Neutrophil (primary cell): ENCODE results near the gene AP3B1.

Experiments used
- H3K27ac ChIP-seq: fragments of 200-600 bp; sonication (generic); 2 replicates; pipeline ENCODE4 v1.5.1; 2016; ENCODE audit warnings: mild to moderate bottlenecking, moderate library complexity
- H3K27me3 ChIP-seq: fragments of 200-600 bp; sonication (generic); 2 replicates; pipeline ENCODE4 v1.6.0; 2016; ENCODE audit warnings: mild to moderate bottlenecking
- H3K36me3 ChIP-seq: fragments of 200-600 bp; sonication (generic); 2 replicates; pipeline ENCODE4 v1.5.1; 2017
- H3K4me1 ChIP-seq, 2 experiments: fragments of 200-600 bp in 1 of 2; sonication (generic) in 1 of 2; 1 replicate in 1 of 2; 2 replicates in 1 of 2; pipeline versions ENCODE4 v1.5.1 to v1.6.1; 2013 to 2016; ENCODE audit warnings: low read depth in 1 of 2, low read length in 1 of 2, mild to moderate bottlenecking in 1 of 2, moderate library complexity in 1 of 2; ENCODE audit not compliant: control insufficient read depth in 1 of 2, insufficient read depth in 1 of 2
- H3K4me3 ChIP-seq, 2 experiments: fragments of 200-600 bp in 1 of 2; sonication (generic) in 1 of 2; 1 replicate in 1 of 2; 2 replicates in 1 of 2; pipeline ENCODE4 v1.5.1; 2013 to 2016; ENCODE audit warnings: low read depth in 1 of 2, low read length in 1 of 2, mild to moderate bottlenecking in 1 of 2, moderate library complexity in 1 of 2
- H3K9me3 ChIP-seq: fragments of 200-600 bp; sonication (generic); 2 replicates; pipeline ENCODE4 v1.5.1; 2016
- CTCF ChIP-seq: fragments of 200-600 bp; sonication (generic); IDR thresholded peaks from 2 replicates; pipeline ENCODE4 v1.5.1; 2016; ENCODE audit warnings: antibody characterized with exemption

The AP3B1 gene

GRCh38 chr5:78273436-78273835, 21.1 kb downstream of the AP3B1 start:
- H3K27me3 ChIP-seq, result no peaks in the 10 kb centered on the region
- H3K9me3 ChIP-seq, result no peaks in the 10 kb centered on the region
- no peak for TF ChIP-seq CTCF
- H3K27ac ChIP-seq, result no peak overlapping the region
- H3K4me3 ChIP-seq, result no peak overlapping the region
- no peaks in the 10 kb centered on the region for H3K36me3 ChIP-seq
- peaks cover 6 to 7% of the 10 kb centered on the region in 2 experiments for H3K4me1 ChIP-seq

DNA sequence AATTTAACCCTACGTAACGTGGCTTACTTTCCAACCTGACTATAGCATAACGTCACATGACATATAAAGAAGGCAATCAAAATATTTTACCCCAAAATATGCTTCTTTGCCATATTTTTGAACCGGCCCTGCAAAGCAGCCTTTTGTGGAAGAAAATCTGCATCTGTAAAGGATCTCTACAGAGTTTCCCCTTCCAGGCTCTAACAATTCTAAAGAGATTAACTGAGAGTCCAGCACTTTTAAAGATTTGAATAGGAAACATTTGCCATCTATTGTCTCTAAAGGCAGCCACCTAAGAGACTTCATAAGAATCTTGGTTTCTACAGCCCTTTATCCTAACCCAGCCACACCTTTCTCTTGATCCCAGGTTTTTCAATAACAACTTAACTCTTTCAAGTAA, 22.7 kb downstream of the AP3B1 start:
- H3K27ac ChIP-seq, result no peak overlapping the region
- H3K36me3 ChIP-seq, result no peaks in the 10 kb centered on the region
- TF ChIP-seq CTCF, result no peak

DNA sequence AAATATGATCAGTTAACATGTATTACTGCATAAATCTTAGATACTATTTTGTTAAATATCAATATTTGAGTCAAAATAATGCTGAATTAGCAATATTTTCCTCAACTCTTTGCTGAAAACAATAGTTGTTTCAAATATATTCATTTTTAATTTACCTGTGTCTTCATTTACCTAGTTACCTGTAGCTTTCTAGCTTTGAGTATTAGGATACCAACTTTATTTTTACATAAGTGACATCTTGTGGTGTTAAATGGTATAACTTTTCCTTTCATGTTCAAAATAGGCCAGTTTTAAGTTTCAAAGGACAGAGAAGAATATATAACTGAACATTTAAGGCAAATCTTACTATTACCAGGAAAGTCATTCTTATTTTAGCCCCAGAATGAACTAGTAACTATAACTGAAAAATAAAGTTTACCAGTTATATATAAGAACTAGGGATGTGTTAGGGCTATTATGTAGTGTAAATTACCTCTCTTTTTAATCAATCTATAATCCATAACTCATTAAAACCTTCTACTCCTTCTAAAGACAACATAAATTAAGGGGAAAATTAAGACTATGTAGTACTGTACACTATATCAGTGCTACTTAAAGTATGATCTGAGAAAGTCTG, 25.3 kb downstream of the AP3B1 start:
- Histone ChIP-seq H3K9me3 (no peaks in the 10 kb centered on the region), H3K27ac (peak overlapping the region; percentile 76), H3K27me3 (no peaks in the 10 kb centered on the region), H3K4me3 (no peak overlapping the region), H3K36me3 (peaks cover 10% of the 10 kb centered on the region), H3K4me1 (peaks cover 18 to 19% of the 10 kb centered on the region in 2 experiments)
- TF ChIP-seq CTCF, result peak; percentile 10

More for the DNA sequence above, 22.7 kb downstream of the AP3B1 start:
- Histone ChIP-seq H3K27me3 (no peaks in the 10 kb centered on the region), H3K4me1 (peaks cover 18 to 19% of the 10 kb centered on the region in 2 experiments), H3K4me3 (no peak overlapping the region), H3K9me3 (no peaks in the 10 kb centered on the region)

DNA sequence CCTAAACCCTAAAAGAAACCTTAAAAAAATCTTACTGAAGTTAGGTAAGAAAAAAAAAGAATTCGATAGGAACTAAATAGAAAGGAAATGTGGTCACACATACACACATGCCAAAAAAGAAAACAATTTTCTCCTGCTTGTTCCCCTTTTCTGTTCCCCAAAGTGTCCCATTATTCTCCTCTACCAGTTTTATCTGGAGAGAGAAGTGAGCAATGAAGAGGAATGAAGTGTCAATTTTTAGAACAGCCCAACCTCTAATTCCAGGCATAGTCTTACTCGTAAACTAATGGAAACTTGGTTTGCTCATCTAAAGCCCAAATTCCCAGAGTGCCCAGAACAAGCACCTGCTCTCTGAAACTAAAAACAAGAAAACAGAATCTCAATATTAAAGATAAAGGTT, 26.1 kb downstream of the AP3B1 start:
- H3K36me3 ChIP-seq, result peaks cover 10% of the 10 kb centered on the region
- TF ChIP-seq CTCF, result no peak
- peaks cover 18 to 19% of the 10 kb centered on the region in 2 experiments for H3K4me1 ChIP-seq
- H3K9me3 ChIP-seq, result no peaks in the 10 kb centered on the region
- H3K27ac ChIP-seq, result peak overlapping the region; percentile 76
- H3K4me3 ChIP-seq, result peak overlapping the region in 1 of 2 experiments; percentile 11
- H3K27me3 ChIP-seq, result no peaks in the 10 kb centered on the region

DNA sequence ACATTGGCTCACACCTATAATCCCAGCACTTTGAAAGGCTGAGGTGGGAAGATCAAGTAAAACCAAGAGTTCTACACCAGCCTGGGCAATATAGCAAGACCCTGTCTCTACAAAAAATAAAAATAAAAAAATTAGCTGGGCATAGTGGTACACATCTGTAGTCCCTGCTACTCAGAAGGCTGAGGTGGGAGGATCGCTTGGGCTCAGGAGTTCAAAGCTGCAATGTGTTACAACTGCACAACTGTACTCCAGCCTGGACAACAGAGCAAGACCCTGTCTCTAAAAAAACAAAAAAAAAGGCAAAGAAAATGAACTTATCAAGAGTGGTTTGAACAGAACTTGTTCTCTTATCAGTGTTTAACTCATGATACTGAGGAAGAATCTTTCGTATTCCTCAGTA, 29.3 kb downstream of the AP3B1 start:
- TF ChIP-seq CTCF, result no peak
- H3K9me3 ChIP-seq, result no peaks in the 10 kb centered on the region
- H3K4me3 ChIP-seq, result no peak overlapping the region
- H3K36me3 ChIP-seq, result peaks cover 10% of the 10 kb centered on the region
- peaks cover 28% of the 10 kb centered on the region in 2 experiments for H3K4me1 ChIP-seq
- H3K27me3 ChIP-seq, result no peaks in the 10 kb centered on the region
- H3K27ac ChIP-seq, result peak overlapping the region; percentile 2
